ENCODE data around the gene PAFAH2. TPM values are rescaled to one million over a fixed set of nuclear protein-coding genes. Genes with fewer than 3 reads are reported as not detected.
A peak's percentile ranks its signal among the peaks of the same experiment; 100 is the strongest.

Gene PAFAH2
- polyA plus RNA-seq, 1 donor from 2014 or later = 8.6 TPM

DNA sequence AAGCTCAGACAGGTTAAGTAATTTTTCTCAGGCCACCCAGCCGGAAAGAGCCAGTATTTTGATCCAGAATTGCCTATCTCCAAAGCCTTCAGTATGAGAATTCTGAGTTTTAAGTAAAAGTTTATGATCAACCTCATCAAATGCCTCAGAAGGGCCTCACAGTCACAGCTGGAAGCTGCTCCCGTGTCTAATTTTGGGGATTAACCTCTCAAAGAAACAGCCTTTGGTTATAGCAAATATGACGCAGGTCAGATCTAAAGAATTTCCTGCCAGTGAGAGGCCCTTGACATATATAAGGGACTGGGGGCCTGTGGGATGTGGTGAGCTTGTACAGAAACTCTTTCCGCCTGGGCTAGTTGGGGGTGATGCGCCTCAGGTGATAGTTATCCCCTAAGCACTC, 26.0 kb upstream of the PAFAH2 start:
- Mint-ChIP-seq H3K4me1 (peaks cover 0 to 3% (median 0%) of the 10 kb centered on the region in 3 donors), H3K4me3 (no peak overlapping the region), H3K27me3 (peaks cover 4% of the 10 kb centered on the region), H3K36me3 (peaks cover 2% of the 10 kb centered on the region), H3K27ac (no peak overlapping the region), H3K9me3 (no peaks in the 10 kb centered on the region)

DNA sequence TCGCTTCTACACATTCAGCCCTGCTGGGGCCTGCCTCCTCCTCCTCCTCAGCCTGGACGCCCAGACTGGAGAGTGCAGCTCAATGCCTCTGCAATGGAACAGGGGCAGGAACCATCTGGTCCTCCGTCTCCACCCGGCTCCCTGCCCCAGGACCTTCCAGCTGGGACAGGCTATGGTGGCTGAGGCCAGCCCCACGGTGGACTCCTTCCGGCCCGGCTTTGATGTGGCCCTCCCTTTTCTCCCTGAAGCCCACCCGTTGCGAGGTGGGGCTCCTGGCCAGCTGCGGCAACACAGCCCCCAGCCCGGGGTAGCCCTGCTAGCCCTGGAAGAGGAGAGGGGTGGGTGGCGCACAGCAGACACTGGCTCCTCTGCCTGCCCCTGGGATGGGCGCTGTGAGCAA, 25.1 kb upstream of the PAFAH2 start:
- H3K4me1 Mint-ChIP-seq = peaks cover 0 to 3% (median 0%) of the 10 kb centered on the region in 3 donors
- H3K9me3 Mint-ChIP-seq = no peaks in the 10 kb centered on the region
- no peak overlapping the region for H3K4me3 Mint-ChIP-seq
- H3K36me3 Mint-ChIP-seq = peaks cover 2% of the 10 kb centered on the region
- no peak overlapping the region for H3K27ac Mint-ChIP-seq
- H3K27me3 Mint-ChIP-seq = peaks cover 5% of the 10 kb centered on the region

DNA sequence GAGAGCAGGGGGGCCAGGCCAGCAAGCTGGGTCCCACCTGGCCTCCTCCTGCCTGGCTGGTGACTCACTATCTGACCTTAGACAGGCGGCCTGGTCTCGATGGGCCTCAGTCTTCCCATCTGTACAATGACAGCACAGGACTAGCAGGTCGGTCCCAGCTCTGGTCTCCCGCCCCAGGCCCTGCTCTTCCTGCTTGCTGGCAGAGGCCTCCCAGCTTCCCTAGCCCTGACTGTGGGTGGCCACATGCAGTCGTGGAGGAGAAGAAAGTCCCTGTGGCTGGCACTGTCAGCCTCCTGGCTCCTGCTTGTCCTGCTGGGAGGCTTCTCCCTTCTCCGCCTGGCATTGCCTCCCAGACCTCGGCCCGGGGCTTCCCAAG, 24.5 kb upstream of the PAFAH2 start:
- Mint-ChIP-seq H3K4me1 (peaks cover 0 to 3% (median 0%) of the 10 kb centered on the region in 3 donors), H3K27me3 (peaks cover 5% of the 10 kb centered on the region)

DNA sequence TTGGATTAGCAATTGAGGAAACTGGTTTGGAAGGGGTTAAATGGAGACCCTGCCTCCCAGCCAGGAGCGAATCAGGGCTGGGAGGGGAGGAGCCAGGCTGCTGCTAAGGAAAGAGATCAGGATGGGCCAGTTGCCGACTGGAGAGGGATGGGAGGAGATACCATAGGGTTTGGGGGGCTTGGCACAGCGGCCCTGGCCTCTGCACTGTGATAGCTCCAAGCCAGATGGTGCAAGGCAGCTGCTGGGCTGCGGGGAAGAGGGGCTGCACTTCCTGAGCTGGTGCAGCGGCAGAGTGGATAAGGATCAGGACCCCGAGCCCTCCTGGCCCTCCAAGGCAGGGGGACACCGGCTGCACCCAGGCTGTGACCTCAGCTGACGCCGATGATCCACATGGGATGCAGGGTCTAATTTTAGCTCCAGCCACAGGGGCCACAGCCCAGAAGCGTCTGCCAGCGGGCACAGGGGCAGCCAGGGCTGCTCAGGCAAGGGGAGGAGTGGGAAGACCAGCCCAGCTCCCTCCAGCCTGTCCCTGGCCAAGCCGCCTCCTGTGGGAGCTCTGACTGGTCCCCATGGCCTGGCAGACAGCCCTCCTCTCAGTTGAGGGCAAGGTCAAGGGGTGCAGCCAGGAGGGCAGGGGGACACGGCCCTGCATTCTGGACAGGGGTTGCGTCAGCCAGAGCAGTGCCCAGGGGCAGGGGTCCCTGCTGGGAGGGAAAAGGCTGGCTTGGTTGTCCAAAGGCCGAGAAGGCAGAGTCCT, 24.0 kb upstream of the PAFAH2 start, which contains the start of gene EXTL1:
Gene EXTL1 (plus strand): TSS at position 129 of the 757 bp plus-strand sequence. CDS start 872 bp downstream, outside the sequence.
- H3K27ac Mint-ChIP-seq = no peak within 1 kb of the TSS

More for the DNA sequence above, 24.5 kb upstream of the PAFAH2 start:
- Mint-ChIP-seq H3K27ac (no peak overlapping the region), H3K9me3 (no peaks in the 10 kb centered on the region), H3K4me3 (no peak overlapping the region), H3K36me3 (peaks cover 2% of the 10 kb centered on the region)

DNA sequence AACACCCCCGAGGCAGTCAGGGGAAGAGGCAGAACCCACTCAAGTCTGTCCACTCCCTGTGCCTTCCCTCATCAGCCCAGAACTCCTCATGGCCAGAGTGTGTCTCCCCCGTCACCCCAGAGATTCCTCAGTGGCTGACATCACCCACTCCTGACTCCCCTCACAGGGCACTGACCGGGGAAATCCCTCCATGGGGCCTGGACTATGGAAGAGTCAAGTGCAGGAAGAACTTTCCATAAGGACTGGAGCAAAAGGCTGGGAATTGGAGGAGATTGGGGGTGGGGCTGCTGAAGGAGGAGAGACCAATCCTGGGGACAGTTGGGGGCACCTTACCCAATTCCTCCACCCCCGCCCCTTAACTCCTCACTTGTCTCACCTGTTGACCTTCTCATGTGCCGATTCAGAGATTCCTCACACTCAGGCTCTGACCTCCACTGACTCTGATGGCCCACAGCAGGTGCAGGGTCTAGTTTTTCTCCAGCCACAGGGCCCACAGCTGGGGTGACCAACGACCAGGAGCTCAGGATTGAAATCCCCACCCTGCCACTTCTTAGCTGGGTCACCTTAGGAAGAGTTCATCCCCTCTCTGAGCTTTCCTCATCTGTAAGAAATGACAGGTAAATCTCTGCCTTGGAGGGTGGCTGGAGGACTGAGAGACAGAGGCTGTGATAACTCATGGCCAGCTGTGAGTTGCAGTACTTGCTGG, 23.2 kb upstream of the PAFAH2 start:
- Mint-ChIP-seq H3K27me3 (peaks cover 5% of the 10 kb centered on the region), H3K4me3 (no peak overlapping the region), H3K36me3 (peaks cover 2% of the 10 kb centered on the region), H3K4me1 (peaks cover 0 to 3% (median 0%) of the 10 kb centered on the region in 3 donors), H3K9me3 (no peaks in the 10 kb centered on the region), H3K27ac (no peak overlapping the region)

More for the DNA sequence above, 24.0 kb upstream of the PAFAH2 start, which contains the start of gene EXTL1:
- Mint-ChIP-seq H3K9me3 (no peaks in the 10 kb centered on the region), H3K4me3 (no peak within 1 kb of the TSS), H3K4me1 (peaks cover 0 to 3% (median 0%) of the 10 kb centered on the region in 3 donors), H3K27me3 (peaks cover 5% of the 10 kb centered on the region), H3K36me3 (peaks cover 2% of the 10 kb centered on the region)

DNA sequence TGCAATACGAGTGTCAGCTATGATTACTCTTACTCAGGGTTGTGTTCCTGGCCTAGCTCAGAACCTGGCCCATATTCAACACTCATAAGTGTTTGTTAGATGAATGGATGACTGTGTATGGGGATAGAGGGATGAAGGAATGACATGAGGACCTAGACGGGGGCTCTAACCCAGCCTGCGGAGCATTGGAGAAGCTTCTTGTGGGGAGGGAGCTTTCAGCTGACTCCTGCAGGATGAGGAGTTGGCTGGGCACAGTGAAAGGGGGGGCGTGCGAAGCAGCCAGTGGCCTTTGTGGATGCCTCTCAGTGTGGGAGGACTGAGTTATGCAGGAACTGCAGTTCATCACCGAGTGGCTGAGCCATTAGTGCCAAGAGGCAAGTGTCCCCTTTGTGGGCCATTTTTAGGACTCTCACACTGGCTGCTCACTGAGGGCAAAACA, 22.5 kb upstream of the PAFAH2 start:
- Mint-ChIP-seq H3K27me3 (peaks cover 5% of the 10 kb centered on the region), H3K4me1 (peaks cover 0 to 3% (median 0%) of the 10 kb centered on the region in 3 donors), H3K9me3 (no peaks in the 10 kb centered on the region), H3K36me3 (peaks cover 2% of the 10 kb centered on the region), H3K27ac (peak overlapping the region in 1 of 3 donors; percentile 71), H3K4me3 (no peak overlapping the region)

DNA sequence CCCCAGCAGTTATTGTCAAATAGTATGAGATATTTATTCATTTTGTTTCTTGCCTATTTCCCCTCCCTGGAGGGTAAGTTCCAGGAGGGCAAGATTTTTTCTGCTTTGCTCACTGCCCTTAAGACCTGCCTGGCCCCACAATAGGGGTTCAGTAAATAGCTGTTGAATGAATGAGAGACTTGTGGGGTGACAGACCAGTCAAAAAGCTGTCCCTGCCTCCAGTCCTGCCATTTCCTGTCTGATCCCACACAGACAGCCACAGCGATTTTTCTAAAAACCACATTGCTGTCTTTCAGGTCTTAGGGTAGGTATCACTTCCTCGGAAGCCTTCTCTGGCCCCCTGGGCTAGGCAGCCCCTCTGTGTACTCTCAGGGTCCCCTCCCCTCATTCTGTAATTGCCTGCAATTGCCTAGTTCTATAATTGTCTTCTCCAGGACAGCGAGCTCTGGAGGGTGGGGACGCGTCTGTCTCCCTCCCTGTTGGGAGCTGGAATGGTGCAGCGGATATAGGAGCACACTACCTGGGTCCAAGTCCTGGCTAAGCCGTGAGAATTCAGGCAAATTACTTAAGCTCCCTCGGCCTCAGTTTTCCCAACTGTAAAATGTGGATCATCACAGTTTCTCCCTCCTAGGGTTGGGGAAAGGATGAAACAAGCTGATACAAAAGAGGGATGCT, 21.9 kb upstream of the PAFAH2 start:
- peaks cover 2% of the 10 kb centered on the region for H3K36me3 Mint-ChIP-seq
- peak overlapping the region in 1 of 3 donors; percentile 71 for H3K27ac Mint-ChIP-seq
- H3K4me3 Mint-ChIP-seq = no peak overlapping the region

DNA sequence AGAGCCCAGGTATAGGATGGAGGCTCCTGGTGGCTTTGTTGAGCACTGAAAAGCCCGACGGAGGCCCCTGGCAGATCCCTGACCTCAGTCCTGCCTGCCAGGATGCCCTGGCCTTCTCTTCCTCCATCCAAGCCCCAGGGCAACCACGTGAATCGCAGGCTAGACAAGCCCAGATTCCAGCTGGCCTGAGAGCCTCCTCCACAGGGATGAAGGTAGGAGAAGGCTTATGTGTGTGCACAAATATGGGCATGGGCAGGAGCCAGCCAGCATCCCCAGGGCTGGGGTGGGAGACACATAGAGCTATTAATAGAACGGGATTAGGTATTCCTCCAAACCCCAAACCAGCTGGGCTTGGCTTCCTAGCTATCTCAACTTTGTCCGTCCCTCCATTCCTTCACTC, 19.7 kb upstream of the PAFAH2 start:
- H3K36me3 Mint-ChIP-seq = peaks cover 2% of the 10 kb centered on the region
- no peak overlapping the region for H3K27ac Mint-ChIP-seq
- no peak overlapping the region for H3K4me3 Mint-ChIP-seq
- H3K9me3 Mint-ChIP-seq = no peaks in the 10 kb centered on the region
- peaks cover 0 to 3% (median 0%) of the 10 kb centered on the region in 3 donors for H3K4me1 Mint-ChIP-seq
- peaks cover 5% of the 10 kb centered on the region for H3K27me3 Mint-ChIP-seq

More for the DNA sequence above, 21.9 kb upstream of the PAFAH2 start:
- Mint-ChIP-seq H3K4me1 (peaks cover 0 to 3% (median 0%) of the 10 kb centered on the region in 3 donors), H3K27me3 (peaks cover 5% of the 10 kb centered on the region), H3K9me3 (no peaks in the 10 kb centered on the region)

DNA sequence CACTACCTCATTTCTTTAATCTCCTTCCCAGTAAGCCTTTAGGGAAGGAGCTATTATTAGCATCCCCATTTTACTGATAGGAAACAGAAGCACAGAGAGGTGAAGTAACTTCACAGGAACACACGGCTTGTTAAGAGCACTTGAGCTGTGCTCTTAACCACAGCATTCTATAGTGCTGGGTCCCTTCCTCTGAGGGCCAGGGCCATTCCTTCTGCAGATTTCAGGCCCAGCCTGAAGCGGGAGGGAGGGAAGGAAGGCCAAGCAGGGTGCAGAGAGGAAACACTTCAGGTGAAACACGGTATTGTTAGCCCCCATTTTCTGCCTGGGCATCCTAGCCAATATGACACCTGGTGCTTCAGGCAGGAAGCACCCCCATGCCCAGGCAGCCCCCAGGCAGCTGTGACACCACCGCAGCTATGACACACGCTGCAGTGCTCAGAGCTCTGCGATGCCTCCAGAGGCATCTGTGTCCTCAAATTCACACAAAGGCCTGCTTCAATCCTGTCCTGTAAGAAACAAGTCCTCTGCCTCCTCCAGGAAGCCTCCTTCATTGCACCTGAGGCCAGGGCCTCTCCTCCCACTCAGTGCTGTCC, 19.2 kb upstream of the PAFAH2 start:
- peaks cover 5% of the 10 kb centered on the region for H3K27me3 Mint-ChIP-seq
- H3K36me3 Mint-ChIP-seq = peaks cover 2% of the 10 kb centered on the region
- no peak overlapping the region for H3K4me3 Mint-ChIP-seq
- H3K4me1 Mint-ChIP-seq = peaks cover 0 to 3% (median 0%) of the 10 kb centered on the region in 3 donors
- H3K9me3 Mint-ChIP-seq = no peaks in the 10 kb centered on the region
- no peak overlapping the region for H3K27ac Mint-ChIP-seq

DNA sequence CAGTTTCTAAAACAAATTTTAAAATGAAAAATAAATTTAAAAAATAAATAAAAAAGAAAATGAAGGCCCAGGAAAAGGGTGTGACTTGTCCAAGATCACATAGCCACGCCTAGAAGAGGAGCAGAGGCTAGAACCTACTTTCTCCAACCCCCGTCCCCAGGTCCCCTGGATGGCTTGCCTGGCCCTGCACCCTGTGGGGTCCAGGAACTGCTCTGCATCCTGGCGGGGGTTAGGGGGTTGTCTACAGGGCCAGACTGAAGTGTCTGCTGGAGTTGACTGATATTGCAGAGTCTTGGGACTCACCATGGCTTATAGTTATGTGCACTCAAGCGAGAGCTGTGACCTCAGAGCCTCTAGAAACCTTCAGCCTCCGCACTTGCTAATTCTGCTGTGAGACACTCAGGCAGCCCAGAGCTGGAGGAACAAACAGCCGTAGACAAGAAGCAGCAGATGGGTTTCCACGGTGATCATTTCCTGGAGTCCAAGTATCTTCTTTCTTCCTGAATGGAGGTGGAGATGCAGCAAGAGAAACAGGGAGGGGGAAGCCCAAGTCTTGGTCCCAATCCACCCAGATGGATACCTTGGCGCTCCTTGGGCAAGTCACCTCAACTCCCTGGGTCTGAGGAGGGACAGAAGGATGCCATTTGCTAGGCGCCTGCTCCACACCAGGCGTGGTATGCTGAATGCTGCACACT, 18.5 kb upstream of the PAFAH2 start:
- Mint-ChIP-seq H3K27me3 (peaks cover 2% of the 10 kb centered on the region), H3K4me3 (no peak overlapping the region), H3K36me3 (no peaks in the 10 kb centered on the region), H3K4me1 (no peaks in the 10 kb centered on the region), H3K27ac (no peak overlapping the region), H3K9me3 (no peaks in the 10 kb centered on the region)

DNA sequence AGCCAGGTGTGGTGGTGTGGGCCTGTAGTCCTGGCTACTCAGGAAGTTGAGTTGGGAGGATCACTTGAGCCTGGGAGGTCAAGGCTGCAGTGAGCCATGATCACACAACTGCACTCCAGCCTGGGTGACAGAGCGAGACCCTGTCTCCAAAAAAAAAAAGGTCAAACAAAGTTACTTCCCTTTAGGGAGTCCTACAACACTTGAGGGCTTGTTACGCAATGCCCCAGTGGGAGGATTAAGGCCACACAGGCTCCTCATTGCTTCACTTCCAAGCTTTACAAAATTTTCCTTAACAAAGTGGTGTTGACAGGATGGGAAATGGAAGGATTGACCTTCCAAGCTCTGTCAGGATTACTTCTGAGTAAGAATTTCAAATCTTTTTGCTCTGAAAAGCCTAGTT, 17.5 kb upstream of the PAFAH2 start:
- H3K4me1 Mint-ChIP-seq = no peaks in the 10 kb centered on the region
- H3K27ac Mint-ChIP-seq = no peak overlapping the region
- H3K27me3 Mint-ChIP-seq = peaks cover 1% of the 10 kb centered on the region
- no peak overlapping the region for H3K4me3 Mint-ChIP-seq
- H3K9me3 Mint-ChIP-seq = no peaks in the 10 kb centered on the region
- H3K36me3 Mint-ChIP-seq = no peaks in the 10 kb centered on the region

DNA sequence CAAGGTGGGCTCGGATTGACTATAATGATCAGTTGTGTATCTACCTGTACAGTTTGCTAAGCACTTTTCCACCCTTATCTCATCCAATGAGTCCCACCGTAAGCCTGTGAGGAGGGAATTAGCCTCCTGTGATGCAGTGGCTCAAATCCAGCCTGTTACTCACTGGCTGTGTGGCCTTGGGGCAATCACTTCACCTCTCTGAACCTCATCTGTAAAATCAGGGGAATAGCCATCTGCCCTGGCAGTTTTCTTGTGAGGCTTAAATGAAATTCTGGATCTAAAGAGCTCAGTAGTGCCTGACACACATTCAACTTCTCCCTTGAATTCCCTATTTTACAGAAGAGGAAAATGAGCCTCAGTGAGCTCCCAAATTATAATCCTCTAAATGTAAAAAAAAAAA, 16.3 kb upstream of the PAFAH2 start:
- Mint-ChIP-seq H3K27ac (no peak overlapping the region), H3K4me3 (no peak overlapping the region), H3K36me3 (no peaks in the 10 kb centered on the region), H3K9me3 (no peaks in the 10 kb centered on the region), H3K27me3 (peaks cover 1% of the 10 kb centered on the region), H3K4me1 (no peaks in the 10 kb centered on the region)

DNA sequence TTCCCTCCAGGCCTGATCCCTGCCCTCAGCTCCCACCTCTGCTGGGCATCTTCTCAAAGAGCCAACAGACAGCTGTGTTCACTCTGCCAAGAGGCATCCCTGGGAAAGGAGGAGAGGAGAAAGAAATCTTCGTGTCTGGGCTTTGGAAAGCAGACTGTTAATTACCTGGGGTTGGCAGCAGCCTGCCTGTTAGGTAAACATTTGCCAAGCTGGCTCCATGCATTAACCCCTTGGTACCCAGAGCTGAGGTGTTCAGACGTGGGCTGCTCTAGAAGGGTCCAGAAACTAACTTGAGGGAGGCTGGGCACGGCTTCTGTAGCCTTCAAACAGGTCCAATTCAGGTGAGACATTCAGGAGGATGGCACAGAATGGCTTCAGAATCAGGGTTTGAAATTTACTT, 15.0 kb upstream of the PAFAH2 start:
- H3K4me1 Mint-ChIP-seq = no peaks in the 10 kb centered on the region
- H3K4me3 Mint-ChIP-seq = no peak overlapping the region
- no peaks in the 10 kb centered on the region for H3K9me3 Mint-ChIP-seq
- no peak overlapping the region for H3K27ac Mint-ChIP-seq
- no peaks in the 10 kb centered on the region for H3K36me3 Mint-ChIP-seq
- no peaks in the 10 kb centered on the region for H3K27me3 Mint-ChIP-seq

DNA sequence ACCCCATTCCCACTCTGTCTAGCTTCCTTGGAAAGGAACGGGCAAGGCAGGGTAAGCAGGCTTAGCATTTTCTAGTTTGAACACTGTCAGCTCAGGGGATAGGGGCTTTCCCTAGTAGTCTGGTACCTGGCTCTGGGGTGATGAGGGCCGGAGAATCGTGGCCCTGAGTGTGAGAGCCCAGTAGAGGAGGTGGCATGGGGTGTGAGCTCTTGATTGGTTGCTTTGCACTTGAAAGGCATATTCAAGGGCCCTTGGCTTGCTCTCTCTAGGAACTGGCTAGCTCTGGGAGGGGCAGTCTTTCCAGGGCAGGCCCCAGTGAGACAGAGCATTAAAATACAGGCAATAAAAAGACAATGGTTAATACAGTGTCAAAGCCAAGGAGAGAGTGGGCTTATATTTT, 13.0 kb upstream of the PAFAH2 start:
- H3K4me3 Mint-ChIP-seq = no peak overlapping the region
- H3K36me3 Mint-ChIP-seq = peaks cover 3% of the 10 kb centered on the region
- H3K27me3 Mint-ChIP-seq = peaks cover 6% of the 10 kb centered on the region
- H3K4me1 Mint-ChIP-seq = no peaks in the 10 kb centered on the region
- H3K9me3 Mint-ChIP-seq = no peaks in the 10 kb centered on the region
- H3K27ac Mint-ChIP-seq = no peak overlapping the region
